SK-N-SH treated with all-trans-retinoic acid at 6 μM for 48 hours (cell line): ENCODE results near the gene UBP1.
A peak's percentile ranks its signal among the peaks of the same experiment; 100 is the strongest.

Experiments used
- ATAC-seq: fragments of 200-7000 bp; cut with Tn5 transposase; 3 replicates; pipeline ENCODE4 v1.9.1; 2020; ENCODE audit warnings: mild to moderate bottlenecking, moderate library complexity
- BACH2 ChIP-seq: fragments of 250-450 bp; sonication (Bioruptor Pico); IDR thresholded peaks from 2 replicates; pipeline ENCODE4 v1.9.0; 2021; ENCODE audit warnings: mild to moderate bottlenecking, borderline replicate concordance
- CSDC2 ChIP-seq: fragments of 250-450 bp; sonication (Bioruptor Pico); IDR thresholded peaks from 2 replicates; pipeline ENCODE4 v1.5.0; 2020; ENCODE audit warnings: mild to moderate bottlenecking, moderate library complexity
- ESRRG ChIP-seq: fragments of 250-450 bp; sonication (Bioruptor Pico); IDR thresholded peaks from 2 replicates; pipeline ENCODE4 v1.6.1; 2021; ENCODE audit warnings: mild to moderate bottlenecking
- OSR1 ChIP-seq: fragments of 250-450 bp; sonication (Bioruptor Pico); IDR thresholded peaks from 2 replicates; pipeline ENCODE4 v1.8.0; 2022; ENCODE audit warnings: moderate library complexity, mild to moderate bottlenecking, inconsistent platforms
- PPARA ChIP-seq: fragments of 250-450 bp; sonication (Bioruptor Pico); IDR thresholded peaks from 2 replicates; pipeline ENCODE4 v1.5.0; 2020; ENCODE audit warnings: mild to moderate bottlenecking, borderline replicate concordance
- RARB ChIP-seq: fragments of 250-450 bp; sonication (Bioruptor Pico); IDR thresholded peaks from 2 replicates; pipeline ENCODE4 v1.8.0; 2021; ENCODE audit warnings: mild to moderate bottlenecking, moderate library complexity
- SNAI2 ChIP-seq: fragments of 250-450 bp; sonication (Bioruptor Pico); IDR thresholded peaks from 2 replicates; pipeline ENCODE4 v1.5.0; 2020; ENCODE audit warnings: mild to moderate bottlenecking, moderate library complexity
- TCF4 ChIP-seq: fragments of 250-450 bp; sonication (Bioruptor Pico); IDR thresholded peaks from 2 replicates; pipeline ENCODE4 v1.8.0; 2021; ENCODE audit warnings: mild to moderate bottlenecking, moderate library complexity, borderline replicate concordance
- TOX ChIP-seq: fragments of 250-450 bp; sonication (Bioruptor Pico); IDR thresholded peaks from 2 replicates; pipeline ENCODE4 v1.8.0; 2021; ENCODE audit warnings: mild to moderate bottlenecking, moderate library complexity, borderline replicate concordance
- ZC3H10 ChIP-seq: fragments of 250-450 bp; sonication (Bioruptor Pico); IDR thresholded peaks from 2 replicates; pipeline ENCODE4 v1.5.1; 2021; ENCODE audit warnings: mild to moderate bottlenecking, moderate library complexity
- ZFP3 ChIP-seq: fragments of 250-450 bp; sonication (Bioruptor Pico); IDR thresholded peaks from 2 replicates; pipeline ENCODE4 v1.5.0; 2020; ENCODE audit warnings: mild to moderate bottlenecking, moderate library complexity
- ZFP30 ChIP-seq: fragments of 450-650 bp; formaldehyde crosslinking; IDR thresholded peaks from 2 replicates; pipeline ENCODE4 v1.5.0; 2022; ENCODE audit warnings: mild to moderate bottlenecking, moderate library complexity
- ZNF565 ChIP-seq: fragments of 450-650 bp; formaldehyde crosslinking; conservative IDR thresholded peaks from 2 replicates; pipeline ENCODE4 v1.5.0; 2020; ENCODE audit warnings: low read depth, mild to moderate bottlenecking, moderate library complexity
- ZNF70 ChIP-seq: fragments of 450-650 bp; formaldehyde crosslinking; IDR thresholded peaks from 2 replicates; pipeline ENCODE4 v1.5.0; 2020; ENCODE audit warnings: mild to moderate bottlenecking, moderate library complexity
- ZNF8 ChIP-seq: fragments of 450-650 bp; formaldehyde crosslinking; IDR thresholded peaks from 2 replicates; pipeline ENCODE4 v1.5.0; 2020; ENCODE audit warnings: mild to moderate bottlenecking, moderate library complexity
- TF ChIP-seq, protein P1 (sequence below): fragments of 250-450 bp; sonication (Bioruptor Pico); IDR thresholded peaks from 2 replicates; pipeline ENCODE4 v1.5.1; 2021; ENCODE audit warnings: mild to moderate bottlenecking, moderate library complexity
- TF ChIP-seq, protein P2 (sequence below): fragments of 250-450 bp; sonication (Bioruptor Pico); IDR thresholded peaks from 2 replicates; pipeline ENCODE4 v1.8.0; 2021; ENCODE audit warnings: low read depth, mild to moderate bottlenecking, moderate library complexity, borderline replicate concordance
- TF ChIP-seq, protein P3 (sequence below): fragments of 250-450 bp; sonication (Bioruptor Pico); IDR thresholded peaks from 2 replicates; pipeline ENCODE4 v1.5.0; 2020; ENCODE audit warnings: mild to moderate bottlenecking, moderate library complexity

The UBP1 gene

DNA sequence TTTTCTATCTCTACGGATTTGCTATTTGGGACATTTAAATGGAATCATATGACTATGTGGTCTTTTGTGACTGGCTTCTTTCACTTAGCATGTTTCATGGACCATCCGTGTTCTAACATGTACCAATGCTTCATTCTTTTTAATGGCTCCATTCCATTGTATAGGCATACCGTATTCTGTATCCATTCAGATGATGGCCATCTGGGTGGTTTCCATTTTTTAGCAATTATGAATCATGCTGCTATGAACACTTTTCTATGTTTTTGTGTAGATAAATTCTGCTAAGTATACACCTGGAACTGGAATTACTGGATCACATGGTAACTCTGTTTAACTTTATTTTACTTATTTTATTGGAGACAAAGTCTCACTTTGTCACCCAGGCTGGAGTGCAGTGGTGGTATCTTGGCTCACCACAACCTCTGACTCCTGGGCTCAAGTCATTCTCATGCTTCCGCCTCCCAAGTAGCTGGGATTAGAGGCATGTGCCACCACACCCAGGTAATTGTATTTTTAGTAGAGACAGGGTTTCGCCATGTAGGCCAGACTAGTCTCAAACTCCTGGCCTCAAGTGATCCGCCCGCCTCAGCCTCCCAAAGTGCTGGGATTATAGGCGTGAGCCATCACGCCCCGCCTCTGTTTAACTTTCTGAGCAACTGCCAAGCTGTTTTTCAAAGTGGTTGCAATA, 13.4 kb downstream of the UBP1 start:
- ATAC-seq, result no peak
- peak; percentile 77 for TF ChIP-seq ZNF8
- TF ChIP-seq TOX (CRISPR knock-in tag), result no peak
- TF ChIP-seq, all 23 proteins: peak for 1

DNA sequence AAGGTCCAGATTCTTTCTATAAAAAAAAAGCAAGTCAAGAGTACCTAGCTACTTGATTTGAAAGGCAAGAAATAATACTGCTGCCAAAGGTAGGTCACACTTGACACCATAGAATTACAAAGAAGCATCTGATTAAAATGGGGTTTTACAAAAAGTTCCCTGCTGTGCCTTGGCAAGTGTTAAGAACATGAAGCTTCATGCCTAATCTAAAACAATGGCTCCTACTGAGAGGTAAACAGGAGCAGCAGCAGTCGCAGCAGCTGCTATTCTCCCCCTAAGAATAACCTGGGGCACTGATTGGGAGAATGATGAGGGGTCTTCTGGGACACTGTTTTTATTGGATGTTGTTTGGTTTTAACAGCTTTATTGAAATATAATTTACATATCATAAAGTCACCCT, 14.1 kb downstream of the UBP1 start:
- ATAC-seq, result no peak
- TF ChIP-seq ZNF565 (CRISPR knock-in tag) (no peak), OSR1 (CRISPR knock-in tag) (no peak), TCF4 (no peak), ESRRG (CRISPR knock-in tag) (no peak), PPARA (CRISPR knock-in tag) (no peak), SNAI2 (CRISPR knock-in tag) (no peak), BACH2 (CRISPR knock-in tag) (no peak), CSDC2 (CRISPR knock-in tag) (no peak), ZNF70 (CRISPR knock-in tag) (no peak), ZFP3 (no peak)
- TF ChIP-seq, protein P1, sequence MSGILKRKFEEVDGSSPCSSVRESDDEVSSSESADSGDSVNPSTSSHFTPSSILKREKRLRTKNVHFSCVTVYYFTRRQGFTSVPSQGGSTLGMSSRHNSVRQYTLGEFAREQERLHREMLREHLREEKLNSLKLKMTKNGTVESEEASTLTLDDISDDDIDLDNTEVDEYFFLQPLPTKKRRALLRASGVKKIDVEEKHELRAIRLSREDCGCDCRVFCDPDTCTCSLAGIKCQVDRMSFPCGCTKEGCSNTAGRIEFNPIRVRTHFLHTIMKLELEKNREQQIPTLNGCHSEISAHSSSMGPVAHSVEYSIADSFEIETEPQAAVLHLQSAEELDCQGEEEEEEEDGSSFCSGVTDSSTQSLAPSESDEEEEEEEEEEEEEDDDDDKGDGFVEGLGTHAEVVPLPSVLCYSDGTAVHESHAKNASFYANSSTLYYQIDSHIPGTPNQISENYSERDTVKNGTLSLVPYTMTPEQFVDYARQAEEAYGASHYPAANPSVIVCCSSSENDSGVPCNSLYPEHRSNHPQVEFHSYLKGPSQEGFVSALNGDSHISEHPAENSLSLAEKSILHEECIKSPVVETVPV (CRISPR knock-in tag), result no peak
- TF ChIP-seq, protein P2, sequence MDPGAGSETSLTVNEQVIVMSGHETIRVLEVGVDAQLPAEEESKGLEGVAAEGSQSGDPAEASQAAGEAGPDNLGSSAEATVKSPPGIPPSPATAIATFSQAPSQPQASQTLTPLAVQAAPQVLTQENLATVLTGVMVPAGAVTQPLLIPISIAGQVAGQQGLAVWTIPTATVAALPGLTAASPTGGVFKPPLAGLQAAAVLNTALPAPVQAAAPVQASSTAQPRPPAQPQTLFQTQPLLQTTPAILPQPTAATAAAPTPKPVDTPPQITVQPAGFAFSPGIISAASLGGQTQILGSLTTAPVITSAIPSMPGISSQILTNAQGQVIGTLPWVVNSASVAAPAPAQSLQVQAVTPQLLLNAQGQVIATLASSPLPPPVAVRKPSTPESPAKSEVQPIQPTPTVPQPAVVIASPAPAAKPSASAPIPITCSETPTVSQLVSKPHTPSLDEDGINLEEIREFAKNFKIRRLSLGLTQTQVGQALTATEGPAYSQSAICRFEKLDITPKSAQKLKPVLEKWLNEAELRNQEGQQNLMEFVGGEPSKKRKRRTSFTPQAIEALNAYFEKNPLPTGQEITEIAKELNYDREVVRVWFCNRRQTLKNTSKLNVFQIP (CRISPR knock-in tag), result no peak
- TF ChIP-seq, protein P3, sequence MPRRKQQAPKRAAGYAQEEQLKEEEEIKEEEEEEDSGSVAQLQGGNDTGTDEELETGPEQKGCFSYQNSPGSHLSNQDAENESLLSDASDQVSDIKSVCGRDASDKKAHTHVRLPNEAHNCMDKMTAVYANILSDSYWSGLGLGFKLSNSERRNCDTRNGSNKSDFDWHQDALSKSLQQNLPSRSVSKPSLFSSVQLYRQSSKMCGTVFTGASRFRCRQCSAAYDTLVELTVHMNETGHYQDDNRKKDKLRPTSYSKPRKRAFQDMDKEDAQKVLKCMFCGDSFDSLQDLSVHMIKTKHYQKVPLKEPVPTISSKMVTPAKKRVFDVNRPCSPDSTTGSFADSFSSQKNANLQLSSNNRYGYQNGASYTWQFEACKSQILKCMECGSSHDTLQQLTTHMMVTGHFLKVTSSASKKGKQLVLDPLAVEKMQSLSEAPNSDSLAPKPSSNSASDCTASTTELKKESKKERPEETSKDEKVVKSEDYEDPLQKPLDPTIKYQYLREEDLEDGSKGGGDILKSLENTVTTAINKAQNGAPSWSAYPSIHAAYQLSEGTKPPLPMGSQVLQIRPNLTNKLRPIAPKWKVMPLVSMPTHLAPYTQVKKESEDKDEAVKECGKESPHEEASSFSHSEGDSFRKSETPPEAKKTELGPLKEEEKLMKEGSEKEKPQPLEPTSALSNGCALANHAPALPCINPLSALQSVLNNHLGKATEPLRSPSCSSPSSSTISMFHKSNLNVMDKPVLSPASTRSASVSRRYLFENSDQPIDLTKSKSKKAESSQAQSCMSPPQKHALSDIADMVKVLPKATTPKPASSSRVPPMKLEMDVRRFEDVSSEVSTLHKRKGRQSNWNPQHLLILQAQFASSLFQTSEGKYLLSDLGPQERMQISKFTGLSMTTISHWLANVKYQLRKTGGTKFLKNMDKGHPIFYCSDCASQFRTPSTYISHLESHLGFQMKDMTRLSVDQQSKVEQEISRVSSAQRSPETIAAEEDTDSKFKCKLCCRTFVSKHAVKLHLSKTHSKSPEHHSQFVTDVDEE (CRISPR knock-in tag), result no peak

DNA sequence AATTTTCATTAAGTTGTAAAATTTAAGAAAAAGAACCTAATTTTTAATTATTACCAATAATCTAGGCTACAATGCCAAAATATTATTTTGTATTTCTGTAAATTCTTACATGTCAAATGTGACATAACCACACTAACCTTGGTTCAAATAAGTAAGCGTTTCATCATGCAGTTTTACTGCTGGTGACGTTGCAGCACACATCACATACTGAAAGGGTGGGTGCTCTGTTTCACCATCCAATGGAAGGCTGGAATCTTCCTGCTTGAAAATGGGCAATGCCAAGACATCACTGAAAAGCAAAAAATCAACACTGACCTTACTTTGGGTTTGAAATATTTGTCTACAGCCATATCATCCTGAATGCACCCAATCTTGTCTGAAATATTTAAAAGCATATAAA, 14.8 kb downstream of the UBP1 start:
- ATAC-seq, result no peak
- TF ChIP-seq RARB (CRISPR knock-in tag), result no peak
- no peak for TF ChIP-seq ZC3H10 (CRISPR knock-in tag)
- TF ChIP-seq ZNF565 (CRISPR knock-in tag), result no peak
- TF ChIP-seq ESRRG (CRISPR knock-in tag), result no peak
- TF ChIP-seq TOX (CRISPR knock-in tag), result no peak
- TF ChIP-seq BACH2 (CRISPR knock-in tag), result no peak
- no peak for TF ChIP-seq ZNF8
- TF ChIP-seq, protein P2 (CRISPR knock-in tag), result no peak
- no peak for TF ChIP-seq TCF4
- no peak for TF ChIP-seq ZFP30
- TF ChIP-seq, protein P3 (CRISPR knock-in tag), result no peak
- TF ChIP-seq PPARA (CRISPR knock-in tag), result no peak
